Eye (tissue), 1 donor: Measurements from ENCODE around the gene MSLN.
A peak's percentile ranks its signal among the peaks of the same experiment; 100 is the strongest.
"Not testable (repeated sequence)": the region's sequence is repeated elsewhere in the genome, so short reads cannot be mapped to it uniquely, and the experiment has no call there.

ENCODE experiments used
- DNase-seq: peaks from one replicate; pipeline ENCODE4 v3.0.0-alpha.2; 2015

The MSLN gene

GRCh38 chr16:735982-736453 lies 24.5 kb upstream of the MSLN start:
- DNase-seq, result no peak

DNA sequence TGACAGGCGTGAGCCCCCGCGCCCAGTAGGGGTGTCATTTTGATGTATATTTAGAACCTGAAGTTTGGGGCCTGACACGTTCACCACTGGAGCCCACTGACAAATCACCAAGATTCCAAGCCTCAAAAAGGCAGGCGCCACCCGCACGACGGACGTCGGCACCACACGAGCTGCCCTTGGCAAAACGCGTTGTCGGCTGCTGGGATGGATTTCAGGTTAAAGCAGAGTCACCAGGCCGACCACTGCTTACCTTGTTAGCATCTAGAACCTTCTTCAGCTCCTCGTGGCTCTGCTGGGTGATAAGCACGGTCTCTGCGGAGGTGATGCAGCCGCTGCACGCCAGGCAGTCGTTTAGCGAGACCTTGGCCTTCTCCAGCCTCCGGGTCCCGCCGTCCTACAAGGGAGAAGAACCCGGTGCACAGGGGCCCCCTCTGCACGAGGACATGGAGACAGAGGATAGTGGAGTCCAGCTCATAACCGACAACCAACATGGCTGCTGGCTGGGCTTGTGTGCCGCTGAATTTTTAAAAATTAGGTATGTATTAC lies 23.5 kb upstream of the MSLN start:
- no peak for DNase-seq

- DNase-seq, result no peak
Measured at GRCh38 chr16:739560-740458, 20.7 kb upstream of the MSLN start.

DNA sequence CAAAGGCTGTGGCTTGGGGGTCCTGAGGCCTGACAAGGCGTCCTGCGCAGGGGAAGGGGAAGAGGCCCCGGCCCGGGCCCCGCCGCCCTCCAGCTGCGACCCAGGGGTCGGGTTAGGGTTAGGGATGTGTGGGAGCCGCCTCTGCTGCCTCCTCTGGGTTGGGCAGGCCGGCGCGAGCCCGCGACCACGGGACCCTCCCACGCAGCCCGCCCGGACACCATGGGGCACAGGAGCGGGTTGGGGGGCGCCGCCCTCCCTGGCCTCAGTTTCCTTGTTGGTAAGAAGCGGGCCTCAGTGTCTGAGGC lies 20.1 kb upstream of the MSLN start:
- no peak for DNase-seq

GRCh38 chr16:740764-741505 lies 19.6 kb upstream of the MSLN start, which contains the start of gene CIAO3:
TSS of gene CIAO3 (minus strand) at chr16:740997. CDS start at chr16:740985, 12 bp downstream.
- DNase-seq, result peak; percentile 95

GRCh38 chr16:741986-742629 lies 18.4 kb upstream of the MSLN start:
- no peak for DNase-seq

DNA sequence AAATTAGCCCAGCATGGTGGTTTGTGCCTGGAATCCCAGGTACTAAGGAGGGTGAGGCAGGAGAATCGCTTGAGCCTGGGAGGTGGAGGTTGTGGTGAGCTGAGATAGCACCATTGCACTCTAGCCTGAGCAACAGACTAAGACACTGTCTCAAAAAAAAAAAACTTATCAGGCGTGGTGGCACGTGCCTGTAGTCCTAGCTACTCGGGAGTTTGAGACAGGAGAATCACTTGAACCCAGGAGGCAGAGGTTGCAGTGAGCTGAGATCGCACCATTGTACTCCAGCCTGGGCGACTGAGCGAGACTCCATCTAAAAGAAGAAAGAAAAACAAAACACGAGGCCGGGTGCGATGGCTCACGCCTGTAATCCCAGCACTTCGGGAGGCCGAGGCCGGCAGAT lies 17.6 kb upstream of the MSLN start:
- not testable (repeated sequence) for DNase-seq

- DNase-seq, result no peak
Measured at GRCh38 chr16:743794-744500, 16.6 kb upstream of the MSLN start.

- DNase-seq, result no peak
Measured at GRCh38 chr16:745739-746138, 14.8 kb upstream of the MSLN start.

GRCh38 chr16:746637-747036 lies 13.9 kb upstream of the MSLN start:
- DNase-seq, result no peak

DNA sequence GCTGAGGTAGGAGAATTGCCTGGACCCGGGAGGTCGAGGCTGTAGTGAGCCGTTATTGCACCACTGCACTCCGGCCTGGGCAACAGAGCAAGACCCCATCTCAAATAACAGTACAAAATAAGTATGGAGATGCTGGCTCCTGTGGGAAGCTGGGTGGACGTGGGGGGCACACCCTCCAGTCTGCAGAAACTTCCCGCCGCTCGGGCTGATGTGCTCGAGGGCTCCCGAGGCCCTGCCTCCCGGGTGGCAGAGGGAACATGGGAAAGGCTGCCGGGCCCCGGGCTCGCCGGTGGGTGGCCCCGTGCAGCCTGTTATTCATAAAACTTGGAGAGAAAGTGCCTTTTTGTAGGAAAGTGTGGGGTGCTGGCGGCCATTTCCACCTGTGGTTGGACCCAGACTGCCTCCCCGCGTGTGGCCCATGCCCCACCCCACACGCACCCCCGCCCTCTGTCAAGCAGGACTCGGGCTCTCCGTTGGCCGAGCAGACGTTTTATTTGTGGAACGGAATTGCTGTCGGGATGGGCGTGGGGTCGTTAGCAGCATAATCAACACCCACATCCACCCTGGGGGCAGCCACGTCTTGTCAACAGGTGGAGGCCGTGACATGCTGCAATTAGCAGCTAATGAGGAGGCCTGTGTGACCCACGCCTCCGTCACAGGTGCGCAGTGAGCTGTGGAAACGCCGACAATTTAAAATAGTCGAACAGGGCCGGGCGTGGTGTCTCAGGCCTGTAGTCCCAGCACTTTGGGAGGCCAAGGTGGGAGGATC lies 12.4 kb upstream of the MSLN start:
- no peak for DNase-seq

DNA sequence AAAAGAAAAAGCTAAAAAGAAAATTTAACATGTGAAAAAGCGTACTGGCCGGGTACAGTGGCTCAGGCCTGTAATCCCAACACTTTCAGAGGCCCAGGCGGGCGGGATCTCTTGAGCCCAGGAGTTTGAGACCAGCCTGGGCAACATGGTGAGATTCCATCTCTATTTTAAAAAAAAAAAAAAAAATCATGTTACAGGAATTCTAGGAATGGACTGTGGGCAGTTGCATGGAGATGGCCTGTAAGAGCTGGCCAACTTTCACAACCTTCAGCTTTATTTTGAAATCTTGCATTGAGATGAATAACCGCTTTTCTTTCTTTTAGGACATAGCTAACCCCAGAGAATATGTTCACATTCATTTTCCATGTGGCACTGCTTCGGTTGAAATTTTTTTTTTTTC lies 11.5 kb upstream of the MSLN start:
- DNase-seq, result no peak

- no peak for DNase-seq
Measured at GRCh38 chr16:750485-750884, 10.0 kb upstream of the MSLN start.

DNA sequence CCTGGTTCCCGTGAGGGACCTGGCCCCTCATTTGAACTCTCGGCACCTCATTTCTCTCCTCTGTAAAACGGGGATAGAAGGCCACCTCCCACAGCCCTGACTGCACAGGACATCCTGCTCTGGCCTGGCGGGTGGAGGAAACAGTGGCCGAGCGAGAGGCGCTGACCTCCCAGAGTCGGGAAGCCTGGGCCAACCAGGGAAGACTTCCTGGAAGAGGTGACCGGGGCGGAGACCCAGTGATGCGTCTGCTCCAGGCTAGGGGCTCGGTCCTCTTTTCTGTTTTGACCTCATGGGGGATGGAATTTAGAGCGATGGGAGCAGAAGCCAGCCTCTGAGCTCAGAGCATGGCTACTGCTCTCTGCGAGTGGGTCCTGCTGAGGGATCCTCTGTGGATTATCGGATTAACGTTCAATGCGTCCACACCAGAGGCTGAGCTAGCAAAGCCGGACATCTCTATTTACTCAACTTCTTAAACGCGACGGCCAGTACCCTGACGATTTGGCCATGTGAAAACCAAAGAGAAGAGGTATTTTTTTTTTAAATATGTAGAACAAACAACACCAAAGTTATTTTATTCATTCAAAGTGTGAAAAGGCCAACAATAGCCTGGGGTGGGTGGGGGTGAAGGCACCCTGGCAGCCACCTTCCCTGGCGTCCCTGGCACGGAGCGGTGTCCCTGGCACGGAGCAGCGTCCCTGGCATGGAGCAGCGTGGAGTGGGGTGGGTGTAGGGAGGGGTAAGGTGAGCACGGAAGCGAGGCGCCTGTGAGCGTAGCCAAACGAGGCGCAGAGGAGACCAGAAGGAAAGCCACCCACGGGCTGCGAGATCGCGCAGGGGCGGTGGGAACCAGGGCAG lies 9.2 kb upstream of the MSLN start:
- DNase-seq, result no peak

DNA sequence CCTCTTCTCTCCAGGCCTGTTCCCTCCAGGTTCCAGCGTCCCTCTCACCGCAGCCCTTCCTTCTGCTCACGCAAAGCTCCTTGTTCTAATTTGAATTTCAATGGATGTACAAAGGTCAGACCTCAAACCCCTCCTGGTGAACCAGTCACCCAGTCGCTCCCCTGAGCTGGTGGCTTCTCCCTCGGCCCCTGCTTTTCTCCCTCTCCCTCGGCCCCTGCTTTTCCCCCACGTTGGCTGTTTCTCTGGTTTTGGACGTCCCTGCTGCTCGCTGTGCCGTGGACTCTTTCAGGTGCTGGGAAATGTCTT lies 8.6 kb upstream of the MSLN start:
- DNase-seq, result no peak

GRCh38 chr16:754121-754607 lies 6.4 kb upstream of the MSLN start:
- DNase-seq, result not testable (repeated sequence)

- DNase-seq, result no peak
Measured at GRCh38 chr16:754656-755055, 5.9 kb upstream of the MSLN start.

- DNase-seq, result no peak
Measured at GRCh38 chr16:756428-756827, 4.1 kb upstream of the MSLN start.

DNA sequence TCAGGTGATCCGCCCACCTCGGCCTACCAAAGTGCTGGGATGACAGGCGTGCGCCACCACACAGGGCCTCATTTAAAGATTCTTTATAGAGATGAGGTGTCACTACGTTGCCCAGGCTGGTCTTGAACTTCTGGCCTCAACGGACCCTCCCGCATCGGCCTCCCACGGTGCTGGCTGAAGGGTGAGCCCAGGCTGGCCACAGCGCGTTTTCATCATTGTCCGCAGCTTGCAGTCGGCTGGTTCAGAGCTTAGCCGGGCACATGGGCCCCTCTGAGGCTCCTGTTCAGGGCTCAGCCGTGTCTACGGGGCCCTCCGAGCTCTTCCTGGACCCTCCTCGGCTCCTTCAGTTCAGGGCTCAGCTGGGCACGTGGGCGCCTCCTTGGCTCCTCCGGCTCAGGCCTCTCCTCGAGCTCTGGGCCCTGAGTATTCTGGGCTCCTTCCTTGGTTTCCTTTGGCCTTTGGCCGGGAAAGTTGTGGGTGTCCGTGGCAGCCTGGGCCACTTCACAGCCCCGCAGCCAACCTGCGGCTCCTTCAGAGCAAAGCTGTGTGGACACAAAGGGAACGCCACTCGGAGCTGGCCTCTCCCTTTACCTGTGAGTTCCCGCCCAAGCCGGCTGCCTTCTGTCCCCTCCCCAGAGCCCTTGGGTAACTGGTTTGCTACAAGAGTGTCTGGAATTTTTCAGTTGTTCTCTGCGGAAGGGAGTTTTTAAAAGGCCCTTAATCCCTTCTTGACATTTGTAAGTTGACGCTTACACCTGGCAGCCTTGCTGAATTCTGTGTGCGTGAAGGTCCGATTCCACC lies 1.2 kb upstream of the MSLN start:
- no peak for DNase-seq

DNA sequence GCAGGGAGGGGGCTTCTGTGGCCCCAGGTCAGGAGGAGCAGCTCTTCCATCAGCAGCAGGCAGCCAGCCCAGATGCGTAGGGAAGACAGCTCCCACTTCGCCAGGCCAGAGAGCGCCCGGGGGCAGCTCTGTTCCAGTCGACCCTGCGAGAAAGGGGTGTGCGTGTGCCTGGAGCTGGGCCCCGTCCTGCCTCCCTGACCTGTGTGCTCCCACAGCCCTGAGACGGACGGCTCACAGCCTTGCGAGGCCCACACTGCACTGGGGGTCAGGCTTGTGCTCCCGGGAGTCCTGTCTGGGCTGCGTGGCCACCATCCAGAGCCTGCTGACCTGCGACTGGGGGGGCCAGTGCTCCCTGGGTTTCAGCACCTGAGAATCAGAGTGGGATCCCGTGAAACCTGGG lies 469 bp upstream of the MSLN start:
- no peak for DNase-seq
